HL-60 (cell line): ENCODE results near the gene CREB5.

Source experiments
- DNase-seq, 2 experiments: peaks; one replicate each; pipeline ENCODE4 v3.0.0-alpha.2; 2010 to 2020; ENCODE audit warnings: low read depth in 1 of 2, low spot score in 1 of 2
- H3K27ac ChIP-seq: fragments of 250-450 bp; sonication (Bioruptor Pico); replicated peaks from 2 replicates; pipeline ENCODE4 v1.5.1; 2020; ENCODE audit warnings: mild to moderate bottlenecking, moderate library complexity
- H3K27me3 ChIP-seq: fragments of 250-450 bp; sonication (Bioruptor Pico); 2 replicates; pipeline ENCODE4 v1.5.1; 2021; ENCODE audit warnings: mild to moderate bottlenecking, moderate library complexity; ENCODE audit not compliant: insufficient read depth, poor library complexity, severe bottlenecking
- H3K4me3 ChIP-seq: replicated peaks from 2 replicates; pipeline ENCODE4 v1.5.1; 2011; ENCODE audit warnings: mild to moderate bottlenecking, control low read depth, low read length; ENCODE audit not compliant: insufficient read depth
- GABPA ChIP-seq: IDR thresholded peaks from 2 replicates; pipeline ENCODE4 v1.6.1; 2012; ENCODE audit warnings: low read depth
- POLR2AphosphoS5 ChIP-seq: IDR thresholded peaks from 2 replicates; pipeline ENCODE4 v1.6.1; 2012; ENCODE audit warnings: low read depth
- REST ChIP-seq: IDR thresholded peaks from 2 replicates; pipeline ENCODE4 v1.6.1; 2012; ENCODE audit warnings: low read depth; ENCODE audit not compliant: insufficient replicate concordance
- SPI1 ChIP-seq: IDR thresholded peaks from 2 replicates; pipeline ENCODE4 v1.6.1; 2012; ENCODE audit warnings: low read depth, mild to moderate bottlenecking, borderline replicate concordance
- TF ChIP-seq, protein P1 (sequence below): IDR thresholded peaks from one replicate; pipeline ENCODE4 v1.5.1; 2011; ENCODE audit warnings: low read length, control low read depth, inconsistent platforms; ENCODE audit not compliant: insufficient read depth

Gene CREB5

GRCh38 chr7:28855538-28856217 lies 443.4 kb downstream of the CREB5 start:
- DNase-seq = no peak
- peaks cover 25% of the 10 kb centered on the region for H3K27me3 ChIP-seq
- no peak overlapping the region for H3K27ac ChIP-seq
- H3K4me3 ChIP-seq = no peak overlapping the region
- TF ChIP-seq, protein P1, sequence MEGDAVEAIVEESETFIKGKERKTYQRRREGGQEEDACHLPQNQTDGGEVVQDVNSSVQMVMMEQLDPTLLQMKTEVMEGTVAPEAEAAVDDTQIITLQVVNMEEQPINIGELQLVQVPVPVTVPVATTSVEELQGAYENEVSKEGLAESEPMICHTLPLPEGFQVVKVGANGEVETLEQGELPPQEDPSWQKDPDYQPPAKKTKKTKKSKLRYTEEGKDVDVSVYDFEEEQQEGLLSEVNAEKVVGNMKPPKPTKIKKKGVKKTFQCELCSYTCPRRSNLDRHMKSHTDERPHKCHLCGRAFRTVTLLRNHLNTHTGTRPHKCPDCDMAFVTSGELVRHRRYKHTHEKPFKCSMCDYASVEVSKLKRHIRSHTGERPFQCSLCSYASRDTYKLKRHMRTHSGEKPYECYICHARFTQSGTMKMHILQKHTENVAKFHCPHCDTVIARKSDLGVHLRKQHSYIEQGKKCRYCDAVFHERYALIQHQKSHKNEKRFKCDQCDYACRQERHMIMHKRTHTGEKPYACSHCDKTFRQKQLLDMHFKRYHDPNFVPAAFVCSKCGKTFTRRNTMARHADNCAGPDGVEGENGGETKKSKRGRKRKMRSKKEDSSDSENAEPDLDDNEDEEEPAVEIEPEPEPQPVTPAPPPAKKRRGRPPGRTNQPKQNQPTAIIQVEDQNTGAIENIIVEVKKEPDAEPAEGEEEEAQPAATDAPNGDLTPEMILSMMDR = no peak
- no peak for TF ChIP-seq POLR2AphosphoS5
- no peak for TF ChIP-seq GABPA

- TF ChIP-seq, protein P1 = no peak
- TF ChIP-seq POLR2AphosphoS5 (no peak), SPI1 (no peak), REST (no peak), GABPA (no peak)
- no peak for DNase-seq
- no peak overlapping the region for H3K4me3 ChIP-seq
- no peak overlapping the region for H3K27ac ChIP-seq
- peaks cover 17% of the 10 kb centered on the region for H3K27me3 ChIP-seq
Measured at GRCh38 chr7:28856656-28857055, 444.3 kb downstream of the CREB5 start.

- TF ChIP-seq, protein P1 = no peak
- TF ChIP-seq GABPA = no peak
- no peak for TF ChIP-seq SPI1
- no peak for TF ChIP-seq REST
- TF ChIP-seq POLR2AphosphoS5 = no peak
- peaks cover 7% of the 10 kb centered on the region for H3K27me3 ChIP-seq
- no peak overlapping the region for H3K27ac ChIP-seq
- H3K4me3 ChIP-seq = no peak overlapping the region
- no peak for DNase-seq
Measured at GRCh38 chr7:28858206-28858605, 445.9 kb downstream of the CREB5 start.

GRCh38 chr7:28858895-28859294 lies 446.6 kb downstream of the CREB5 start:
- DNase-seq = no peak
- Histone ChIP-seq H3K27me3 (peaks cover 5% of the 10 kb centered on the region), H3K27ac (no peak overlapping the region), H3K4me3 (no peak overlapping the region)
- no peak for TF ChIP-seq GABPA
- TF ChIP-seq, protein P1 = no peak
